Measurements from ENCODE around the gene NDUFC1.
A peak's percentile ranks its signal among the peaks of the same experiment; 100 is the strongest.
"Not testable (repeated sequence)": the region's sequence is repeated elsewhere in the genome, so short reads cannot be mapped to it uniquely, and the experiment has no call there.

NDUFC1 gene
- 23.8 to 27.3 reads per million in 2 donors for total RNA-seq

DNA sequence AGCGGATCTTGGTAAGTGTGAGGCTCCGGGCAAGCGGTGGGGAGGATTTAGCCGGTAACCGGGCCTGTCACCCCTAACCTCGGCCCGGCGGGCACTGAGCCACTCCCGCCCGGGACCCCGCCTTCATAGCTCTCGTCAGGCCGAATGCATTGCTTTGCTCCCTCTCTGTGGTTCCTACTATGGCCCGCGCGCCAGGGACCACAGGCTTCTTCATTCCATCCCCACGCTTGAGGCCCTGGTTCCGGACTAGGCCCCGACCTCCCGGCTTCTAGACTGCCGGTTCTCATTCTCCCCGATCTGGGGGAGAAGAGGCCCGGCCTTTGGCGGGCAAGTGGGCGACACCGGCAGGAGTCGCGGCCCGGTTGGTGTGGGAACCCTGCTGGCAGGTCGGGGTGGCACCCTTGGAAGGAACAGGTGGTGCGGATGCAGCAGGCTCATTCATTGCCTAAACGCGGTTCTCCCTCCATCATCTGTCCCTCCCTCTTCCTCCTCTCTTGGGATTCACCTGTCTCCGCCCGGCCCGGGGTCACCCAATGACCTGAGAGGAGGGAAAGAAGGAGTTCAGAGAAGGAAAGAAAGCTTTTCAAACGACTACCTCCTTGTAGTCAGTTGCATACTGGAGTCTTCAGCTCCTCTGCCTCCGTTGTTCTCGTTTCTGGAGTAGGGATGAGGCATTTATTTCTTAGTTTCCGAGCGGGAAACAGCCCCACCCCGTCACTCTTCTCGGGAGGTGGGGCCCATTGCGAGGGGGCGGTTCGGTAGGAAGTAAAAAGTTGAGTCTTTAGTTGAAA is at the start of gene NDUFC1:
NDUFC1 (minus strand) TSS at position 657 of the 791 bp plus-strand sequence. CDS start 6,679 bp downstream, outside the sequence.
- DNase-seq = peak; percentile 40

DNA sequence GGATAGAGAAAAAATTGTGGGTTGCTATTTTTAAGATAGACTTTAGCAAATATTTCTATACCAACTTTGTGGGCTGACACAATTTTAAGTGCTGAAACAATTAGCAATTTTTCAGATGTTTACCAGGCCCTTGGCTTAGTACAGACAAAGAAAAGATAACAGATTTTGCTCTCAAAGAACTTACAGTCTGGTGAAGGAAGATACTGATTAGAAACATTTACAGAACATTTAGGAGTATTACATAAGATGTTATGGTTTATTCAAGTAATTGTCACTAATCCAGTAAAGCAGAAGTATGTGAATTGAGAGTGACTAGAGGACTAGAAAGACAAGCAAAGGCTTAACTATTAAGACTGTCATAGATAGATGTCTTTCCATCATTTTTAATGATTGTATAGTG is 35.3 kb upstream of the NDUFC1 start:
- no peak for DNase-seq

DNA sequence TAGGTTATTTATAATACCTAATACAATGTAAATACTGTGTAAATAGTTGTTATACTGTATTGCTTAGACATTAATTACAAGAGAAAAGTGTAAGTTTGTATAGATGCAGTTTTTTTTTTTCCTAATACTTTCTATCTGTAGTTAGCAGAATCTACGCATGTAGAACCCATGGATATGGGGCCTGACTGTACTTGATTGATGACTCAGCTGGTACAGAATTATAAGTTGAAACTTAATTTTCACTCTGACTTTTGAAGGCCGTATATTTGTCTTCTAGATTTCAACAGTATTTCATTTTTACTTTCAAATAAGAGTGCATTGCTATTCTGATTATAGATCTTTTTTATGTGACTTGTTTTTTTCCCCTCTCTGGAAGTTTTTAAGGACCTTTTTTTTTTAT is 30.8 kb upstream of the NDUFC1 start:
- DNase-seq = no peak

DNA sequence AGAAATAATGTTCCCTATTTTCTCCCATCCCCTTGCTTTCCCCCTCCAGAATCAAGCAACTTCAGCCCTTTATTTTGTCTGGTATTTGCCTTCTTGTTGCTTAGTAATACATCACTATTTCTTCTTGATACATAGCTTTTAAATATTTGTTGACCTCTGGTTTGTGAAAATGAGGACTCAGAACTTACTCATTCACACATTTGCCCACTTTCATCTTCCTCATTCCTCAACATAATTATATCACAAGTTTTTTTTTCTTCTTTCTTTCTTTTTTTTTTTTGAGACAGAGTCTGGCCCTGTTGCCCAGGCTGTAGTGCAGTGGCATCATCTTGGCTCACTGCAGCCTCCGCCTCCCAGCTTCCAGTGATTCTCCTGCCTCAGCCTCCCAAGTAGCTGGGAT is 28.9 kb upstream of the NDUFC1 start:
- no peak for DNase-seq

DNA sequence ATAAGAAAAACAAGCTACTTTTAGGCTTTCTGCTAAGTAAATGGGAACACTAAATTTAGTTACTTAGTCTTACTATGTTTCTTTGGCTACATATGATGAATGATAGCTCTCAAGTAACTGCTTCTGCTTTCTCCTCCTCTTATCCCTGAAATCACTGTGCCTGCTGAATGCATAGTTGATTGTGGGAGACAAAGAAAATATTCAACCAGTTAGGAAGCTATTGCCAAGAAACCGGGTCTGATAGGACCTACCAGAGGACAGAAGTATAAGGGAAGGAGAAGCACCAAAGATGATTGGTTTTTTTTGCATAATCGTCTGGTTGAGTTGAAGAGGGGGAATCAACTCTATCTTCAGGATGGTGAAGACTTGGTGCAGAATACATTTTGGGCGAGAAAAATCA is 28.0 kb upstream of the NDUFC1 start:
- no peak for DNase-seq

DNA sequence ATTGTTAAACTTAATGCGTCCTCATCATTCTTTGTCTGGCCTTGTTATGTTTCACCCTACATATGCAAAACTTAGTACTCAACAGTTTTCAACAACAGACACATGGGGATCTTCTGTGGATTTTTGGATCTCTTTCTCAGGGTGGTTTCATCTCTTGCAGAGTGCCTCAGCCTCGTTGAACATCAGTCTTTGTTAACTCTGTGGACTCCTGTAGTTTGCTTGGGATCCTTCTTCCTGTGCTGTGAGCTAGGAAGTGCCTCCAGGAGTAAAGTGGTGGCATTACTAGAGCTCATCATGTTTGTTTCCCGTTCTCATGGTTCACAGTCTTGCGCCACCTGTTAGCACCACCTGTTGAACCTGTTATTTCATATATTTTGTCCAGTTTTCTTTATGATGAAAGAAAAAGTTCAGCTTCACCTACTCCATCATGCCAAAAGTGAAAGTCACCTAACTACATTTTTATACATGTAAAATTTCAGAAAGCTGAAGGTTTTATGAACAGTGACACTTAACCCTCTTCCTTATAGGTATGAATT is 27.5 kb upstream of the NDUFC1 start:
- DNase-seq = no peak

DNA sequence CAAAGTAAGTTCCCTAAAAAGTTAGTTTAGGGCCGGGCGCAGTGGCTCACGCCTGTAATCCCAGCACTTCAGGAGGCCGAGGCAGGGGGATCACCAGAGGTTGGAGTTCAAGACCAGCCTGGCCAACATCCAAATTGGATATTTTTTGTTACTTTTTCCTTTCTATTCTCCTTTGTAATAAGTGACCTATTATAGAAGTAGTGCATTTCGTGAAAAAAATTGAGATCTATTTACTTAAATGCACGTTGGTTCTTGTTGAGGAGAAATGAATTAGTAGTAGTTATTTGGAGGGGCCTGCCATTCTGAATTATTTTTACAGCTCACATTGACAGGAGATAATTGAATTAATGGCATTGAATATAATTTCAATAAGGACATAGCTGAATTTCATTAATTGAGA is 22.3 kb upstream of the NDUFC1 start:
- no peak for DNase-seq

DNA sequence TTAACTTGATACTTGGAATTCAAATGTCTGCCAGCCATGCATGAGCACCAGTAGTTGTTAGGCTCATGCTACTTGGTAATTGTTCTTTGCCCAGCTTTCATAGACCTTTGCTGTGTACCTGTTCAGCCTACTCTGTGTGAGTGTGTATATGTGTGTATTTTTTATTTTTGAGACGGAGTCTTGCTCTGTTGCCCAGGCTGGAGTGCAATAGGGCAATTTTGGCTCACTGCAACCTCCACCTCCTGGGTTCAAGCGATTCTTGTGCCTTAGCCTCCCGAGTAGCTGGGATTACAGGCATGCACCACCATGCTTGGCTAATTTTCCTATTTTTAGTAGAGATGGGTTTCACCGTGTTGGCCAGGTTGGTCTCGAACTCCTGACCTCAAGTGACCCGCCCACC is 20.3 kb upstream of the NDUFC1 start:
- not testable (repeated sequence) for DNase-seq

DNA sequence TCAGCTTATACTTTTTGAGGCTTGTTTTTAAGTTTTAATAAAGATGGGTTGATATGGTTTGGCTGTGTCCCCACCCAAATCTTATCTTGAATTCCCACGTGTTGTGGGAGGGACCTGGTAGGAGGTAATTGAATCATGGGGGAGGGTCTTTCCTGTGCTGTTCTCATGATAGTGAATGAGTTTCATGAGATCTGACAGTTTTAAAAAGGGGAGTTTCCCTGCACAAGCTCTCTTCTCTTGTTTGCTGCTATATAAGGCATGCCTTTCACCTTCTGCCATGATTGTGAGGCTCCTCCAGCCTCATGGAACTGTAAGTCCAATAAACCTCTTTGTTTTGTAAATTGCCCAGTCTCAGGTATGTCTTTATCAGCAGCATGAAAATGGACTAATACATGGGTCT is 19.8 kb upstream of the NDUFC1 start:
- DNase-seq = not testable (repeated sequence)

DNA sequence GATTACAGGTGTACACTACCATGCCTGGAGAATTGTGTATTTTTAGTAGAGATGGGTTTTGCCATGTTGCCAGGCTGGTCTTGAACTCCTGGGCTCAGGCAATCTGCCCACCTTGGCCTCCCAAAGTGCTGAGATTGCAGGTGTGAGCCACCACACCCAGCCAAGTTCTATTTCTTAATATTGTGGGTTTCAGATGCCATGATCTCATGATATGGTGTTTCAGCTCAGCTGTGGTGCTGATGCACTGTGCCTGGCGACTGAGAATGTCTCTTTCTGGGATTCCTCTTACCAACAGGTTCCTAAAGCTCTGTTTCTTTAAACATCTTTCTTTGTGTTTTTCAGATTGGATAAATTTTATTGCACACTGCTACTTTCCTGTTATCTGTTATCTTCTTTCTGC is 17.3 kb upstream of the NDUFC1 start:
- no peak for DNase-seq

DNA sequence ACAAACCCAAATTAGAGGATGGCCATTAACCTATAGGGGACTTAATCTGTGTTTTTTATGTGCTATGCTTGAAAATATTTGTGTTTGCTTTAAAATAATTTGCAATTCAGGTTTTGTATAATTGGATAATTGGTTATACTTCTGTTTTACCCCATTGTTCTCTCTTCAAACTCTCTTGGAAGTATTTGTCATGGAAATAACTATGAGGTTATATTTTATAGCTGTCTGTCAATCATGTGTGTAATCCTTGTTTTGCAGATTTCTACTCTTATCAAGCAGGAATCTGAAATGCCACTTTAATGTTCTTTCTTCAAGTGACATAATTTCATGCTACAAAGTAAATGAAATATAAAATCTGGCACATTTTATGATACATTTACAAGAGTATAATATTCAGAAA is 15.4 kb upstream of the NDUFC1 start:
- DNase-seq = no peak

DNA sequence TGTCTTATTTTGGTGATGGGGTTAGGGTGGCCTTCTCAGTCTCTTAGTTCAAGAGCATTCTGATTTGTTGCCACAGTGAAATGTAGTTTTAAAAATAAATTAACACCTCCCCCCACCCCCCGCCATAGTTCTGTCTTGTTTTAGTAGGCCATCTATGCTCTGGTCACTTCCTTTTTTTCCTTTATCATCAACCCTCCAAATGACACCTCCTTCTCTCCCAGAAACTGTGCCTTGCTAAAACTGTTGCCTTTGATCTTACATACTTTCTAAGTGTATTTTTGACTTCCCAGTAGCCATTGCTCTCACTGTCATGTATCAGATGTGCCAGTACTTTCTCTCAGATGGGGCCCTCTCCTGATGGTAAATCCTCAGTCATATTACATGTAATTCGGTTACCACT is 14.5 kb upstream of the NDUFC1 start:
- no peak for DNase-seq

DNA sequence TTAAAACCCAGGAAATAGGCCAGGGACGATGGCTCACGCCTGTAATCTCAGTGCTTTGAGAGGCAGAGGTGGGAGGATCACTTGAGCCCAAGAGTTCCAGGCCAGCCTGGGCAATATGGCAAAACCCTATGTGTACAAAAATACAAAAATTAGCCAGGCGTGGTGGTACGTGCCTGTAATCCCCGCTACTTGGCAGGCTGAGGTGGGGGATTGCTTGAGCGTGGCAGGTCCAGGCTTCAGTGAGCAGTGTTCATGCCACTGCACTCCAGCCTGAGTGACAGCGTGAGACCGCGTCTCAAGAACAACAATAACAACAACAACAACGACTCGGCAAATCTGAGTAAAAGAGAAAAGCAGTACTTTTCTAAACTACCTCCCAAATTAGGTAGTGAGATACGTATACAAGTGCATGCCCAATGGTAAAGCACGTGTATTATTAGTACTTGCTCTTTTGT is 13.0 kb upstream of the NDUFC1 start:
- DNase-seq = no peak

DNA sequence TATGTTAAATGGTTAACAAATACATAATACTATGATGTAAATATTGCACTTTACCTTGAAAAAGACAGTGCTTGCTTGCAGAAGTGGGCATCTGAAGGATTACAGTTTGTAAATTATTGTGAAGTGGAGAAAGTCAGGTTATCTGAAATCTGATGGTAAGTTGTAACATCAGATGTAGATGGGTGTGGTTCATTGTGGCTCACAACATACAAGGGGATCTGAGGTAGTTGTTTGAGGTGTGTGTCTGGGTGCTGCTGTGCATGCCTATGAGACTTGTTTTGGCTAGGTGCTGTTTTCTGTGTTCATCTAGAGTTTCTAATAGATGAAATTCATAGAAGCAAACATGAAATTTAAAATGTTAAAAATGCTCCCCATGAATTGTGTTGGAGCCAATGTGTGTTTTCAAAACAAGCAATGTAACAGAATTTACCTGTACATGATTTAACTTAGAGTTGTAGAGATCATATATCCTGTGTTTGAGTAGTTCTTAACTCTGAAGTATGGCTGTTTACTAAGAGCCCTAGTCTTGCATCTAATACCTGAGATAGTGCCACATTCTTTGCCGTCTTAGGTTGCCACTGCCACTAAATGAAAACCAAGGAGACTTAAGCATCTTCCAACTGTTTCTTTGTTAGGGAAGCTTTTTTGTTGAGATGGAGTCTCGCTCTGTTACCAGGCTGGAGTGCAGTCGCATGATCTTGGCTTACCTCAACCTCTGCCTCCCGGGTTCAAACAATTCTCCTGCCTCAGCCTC is 11.9 kb upstream of the NDUFC1 start:
- no peak for DNase-seq

DNA sequence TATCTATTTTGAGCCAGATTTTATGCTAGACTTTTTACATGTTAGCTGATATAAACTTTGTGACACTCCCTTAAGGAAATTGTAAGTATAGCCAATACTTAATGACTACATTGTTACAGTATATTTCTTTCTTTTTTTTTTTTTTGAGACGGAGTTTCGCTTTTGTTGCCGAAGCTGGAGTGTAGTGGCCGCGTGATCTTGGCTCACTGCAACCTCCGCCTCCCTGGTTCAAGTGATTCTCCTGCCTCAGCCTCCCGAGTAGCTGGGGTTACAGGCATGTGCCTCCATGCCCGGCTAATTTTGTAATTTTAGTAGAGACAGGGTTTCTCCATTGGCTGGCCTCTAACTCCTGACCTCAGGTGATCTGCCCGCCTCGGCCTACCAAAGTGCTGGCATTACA is 11.1 kb upstream of the NDUFC1 start:
- DNase-seq = not testable (repeated sequence)

DNA sequence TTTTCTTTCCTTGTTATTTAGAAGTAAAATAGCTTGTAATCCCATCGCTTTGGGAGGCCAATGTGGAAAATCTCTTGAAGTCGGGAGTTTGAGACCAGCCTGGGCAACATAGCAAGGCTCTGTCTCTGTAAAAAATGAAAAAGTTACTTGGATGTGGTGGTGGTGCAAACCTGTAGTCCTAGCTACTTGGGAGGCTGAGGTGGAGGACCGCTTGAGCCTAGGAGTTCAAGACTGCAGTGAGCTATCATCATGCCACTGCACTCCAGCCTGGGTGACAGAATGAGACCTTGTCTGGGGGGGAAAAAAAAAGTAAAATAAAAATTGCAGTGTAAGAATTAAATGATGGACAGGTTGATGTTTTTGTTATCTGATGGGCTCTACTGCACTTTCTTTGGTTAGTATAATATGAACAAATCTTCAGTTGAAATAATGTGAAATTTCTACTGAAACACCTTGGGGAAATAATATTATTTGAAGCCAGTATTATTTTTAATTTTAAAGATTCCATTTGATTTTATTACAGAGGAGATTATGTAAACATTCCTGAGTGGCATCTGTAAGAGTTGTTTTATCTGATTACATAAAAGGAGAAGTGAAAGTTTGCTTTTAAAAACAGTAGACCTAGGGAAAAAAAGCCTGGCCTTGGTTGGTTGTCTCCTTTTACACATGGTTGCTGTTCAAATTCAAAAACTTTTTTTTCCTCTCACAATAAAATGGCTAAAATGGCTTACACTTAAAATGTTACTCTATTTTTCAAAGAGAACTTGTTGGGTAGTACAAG is 10.5 kb upstream of the NDUFC1 start:
- no peak for DNase-seq

DNA sequence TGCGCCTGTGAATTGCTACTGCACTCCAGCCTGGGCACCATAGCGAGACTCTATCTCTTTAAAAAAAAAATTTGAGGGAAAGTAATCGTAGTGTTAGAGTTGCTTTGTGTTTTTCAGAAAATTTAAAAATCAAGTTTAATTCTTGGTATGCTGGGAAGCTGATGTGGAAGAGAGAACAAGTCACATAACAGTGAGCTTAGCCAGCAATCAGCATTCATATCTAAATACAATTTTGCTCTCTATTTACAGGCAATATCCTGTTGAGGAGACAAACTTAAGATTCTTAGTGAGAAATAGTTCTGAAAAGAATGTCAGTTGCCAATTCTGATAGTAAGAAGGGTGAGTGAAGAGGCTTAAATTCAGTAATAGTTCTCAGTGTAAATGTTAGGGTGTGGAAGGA is 9.6 kb upstream of the NDUFC1 start:
- no peak for DNase-seq

DNA sequence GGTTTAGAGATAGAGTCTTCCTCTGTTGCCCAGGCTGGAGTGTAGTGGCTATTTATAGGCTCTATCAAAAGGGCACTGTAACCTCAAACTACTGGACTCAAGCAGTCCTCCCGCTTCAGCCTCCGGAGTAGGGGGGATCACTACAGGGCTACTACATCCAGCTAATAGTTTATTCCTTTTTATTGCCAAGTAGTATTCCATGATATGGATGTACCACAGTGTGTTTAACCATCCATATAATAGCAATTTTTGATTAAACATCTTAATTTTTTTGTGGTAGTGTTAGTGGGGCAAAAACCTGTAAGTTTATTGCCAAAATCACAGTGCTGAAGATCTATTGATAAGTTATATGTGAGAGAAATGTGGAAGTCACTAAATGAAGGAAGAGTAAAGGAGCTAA is 2.6 kb upstream of the NDUFC1 start:
- no peak for DNase-seq

DNA sequence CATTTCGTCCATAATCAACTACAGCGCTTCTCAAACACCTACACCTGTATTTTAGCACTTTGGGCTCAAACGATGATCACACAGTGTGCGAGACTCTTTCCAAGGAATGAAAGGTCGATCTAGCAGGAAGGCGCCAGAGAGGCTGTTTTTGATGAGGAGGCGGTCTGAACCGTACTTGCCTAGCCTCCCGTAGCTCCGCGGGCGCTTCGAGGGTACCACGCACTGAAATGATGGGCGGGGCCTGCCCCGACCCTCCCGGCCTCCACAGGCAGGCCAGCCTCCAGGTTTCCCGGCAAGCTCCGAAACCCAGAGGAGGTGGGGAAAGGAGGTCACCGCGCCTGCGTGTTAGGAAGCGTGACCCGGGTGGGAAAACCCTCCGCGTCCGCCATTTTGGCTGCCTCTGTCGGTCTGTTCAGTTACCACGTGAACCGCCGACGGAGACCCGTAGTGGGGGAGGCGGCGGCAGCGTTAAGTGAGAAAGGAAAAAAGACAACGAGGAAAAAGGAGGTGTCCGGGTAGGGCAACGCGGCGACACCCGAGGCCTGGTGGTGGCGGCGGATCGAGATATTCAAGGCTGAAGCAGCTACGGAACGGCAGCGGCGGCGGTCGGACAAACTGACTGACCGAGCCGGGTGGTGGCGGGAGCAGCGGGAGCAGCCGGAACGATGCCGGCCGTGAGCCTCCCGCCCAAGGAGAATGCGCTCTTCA is 1.0 kb downstream of the NDUFC1 start, which contains the start of gene NAA15:
NAA15 (plus strand) TSS at position 393 of the 708 bp plus-strand sequence; CDS start at position 666, 273 bp downstream.
- DNase-seq = peak; percentile 90

DNA sequence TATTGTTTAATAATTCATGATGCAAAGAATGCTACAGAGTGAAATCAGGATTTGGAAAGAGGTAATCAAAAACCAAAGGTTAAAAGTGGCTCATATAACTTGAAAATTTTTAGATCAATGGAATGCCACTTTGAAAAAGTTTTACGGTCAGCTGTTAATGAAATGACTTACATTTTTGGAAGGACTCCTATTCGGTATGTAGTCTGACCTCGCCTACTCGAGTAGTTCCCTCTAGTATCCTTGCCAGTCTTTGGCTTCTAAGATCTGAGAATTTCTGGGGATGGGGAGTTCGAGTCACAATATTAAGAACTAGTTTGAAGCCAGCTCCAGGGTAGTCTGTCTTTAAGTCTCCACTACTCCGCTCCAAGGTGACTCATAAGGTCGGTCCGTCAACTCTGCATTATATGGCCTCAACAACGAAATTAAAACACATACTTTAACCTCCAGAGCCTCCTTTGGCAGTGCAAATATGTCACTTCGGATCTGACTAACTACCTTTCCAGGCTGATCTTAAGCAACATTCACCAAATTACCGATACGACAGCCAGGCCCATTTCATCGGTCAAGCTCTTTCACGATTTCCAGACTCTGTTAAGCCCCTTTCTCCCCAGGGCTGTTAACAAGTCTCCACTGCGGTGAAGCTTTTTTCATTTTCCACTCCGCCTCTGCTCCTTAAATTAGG is 1.7 kb downstream of the NDUFC1 start:
- no peak for DNase-seq

DNA sequence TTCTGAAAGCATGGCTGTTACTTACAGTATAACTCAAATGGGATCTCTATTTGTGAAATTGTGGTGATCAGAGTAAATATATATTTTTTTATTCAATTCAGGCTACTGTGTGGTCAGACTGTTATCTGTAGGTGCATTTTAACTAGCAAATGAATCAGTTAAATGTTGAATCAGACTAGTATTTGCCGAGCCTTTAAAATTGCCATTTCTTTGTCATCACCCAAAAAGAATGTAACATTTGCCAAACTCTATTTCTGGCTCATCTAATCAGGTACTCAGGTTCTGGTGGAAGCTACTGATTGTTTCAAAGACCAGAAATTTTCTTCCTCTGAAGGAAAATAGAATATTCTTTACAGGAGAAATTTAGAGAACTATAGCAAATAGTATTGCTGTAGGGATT is 2.7 kb downstream of the NDUFC1 start:
- no peak for DNase-seq

DNA sequence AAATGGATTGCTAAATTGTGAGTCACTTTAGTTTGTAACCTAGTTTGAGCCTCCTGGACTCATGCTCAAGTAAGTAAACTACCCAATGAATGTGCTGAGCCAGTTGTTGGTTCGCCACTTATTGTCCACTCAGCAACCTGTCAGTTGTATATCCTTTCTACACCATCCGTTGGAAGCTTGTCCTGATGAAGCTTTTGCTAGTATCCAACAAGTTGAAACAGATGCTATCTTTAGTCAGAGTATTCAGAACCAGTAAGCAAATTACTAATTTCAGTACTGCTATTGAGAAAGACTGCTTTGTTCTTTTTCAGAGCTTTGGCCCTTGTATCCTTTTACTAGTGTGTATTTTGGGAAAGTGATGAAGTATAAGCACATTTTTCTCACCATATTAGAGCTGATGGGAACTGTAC is 5.3 kb downstream of the NDUFC1 start:
- DNase-seq = no peak
